H9 (cell line): Measurements from ENCODE around the gene AQP5. TPM values are rescaled to one million over a fixed set of nuclear protein-coding genes. Genes with fewer than 3 reads are reported as not detected.

Experiments
- DNase-seq: peaks from one replicate; pipeline ENCODE4 v3.0.0-alpha.2; 2017
- H2AFZ ChIP-seq: one replicate; pipeline ENCODE4 v1.6.1; 2013; ENCODE audit warnings: mild to moderate bottlenecking, low read length, control low read depth, moderate library complexity
- H2AK5ac ChIP-seq: 2 replicates; pipeline ENCODE4 v1.6.1; 2013; ENCODE audit warnings: low read length, control low read depth, mixed read lengths; ENCODE audit not compliant: insufficient read length
- H2BK120ac ChIP-seq: one replicate; pipeline ENCODE4 v1.6.1; 2013; ENCODE audit warnings: low read depth, mild to moderate bottlenecking, low read length, control low read depth, inconsistent platforms; ENCODE audit not compliant: poor library complexity, severe bottlenecking
- H2BK12ac ChIP-seq: 2 replicates; pipeline ENCODE4 v1.6.1; 2013; ENCODE audit warnings: low read length, control low read depth, mixed read lengths, low read depth; ENCODE audit not compliant: insufficient read length
- H2BK15ac ChIP-seq: 2 replicates; pipeline ENCODE4 v1.6.1; 2013; ENCODE audit warnings: low read depth, low read length, control low read depth
- H2BK20ac ChIP-seq: one replicate; pipeline ENCODE4 v1.6.1; 2013; ENCODE audit warnings: low read depth, mild to moderate bottlenecking, low read length, control low read depth, inconsistent platforms; ENCODE audit not compliant: poor library complexity, severe bottlenecking
- H2BK5ac ChIP-seq: 2 replicates; pipeline ENCODE4 v1.6.1; 2013; ENCODE audit warnings: low read length, control low read depth, mixed read lengths; ENCODE audit not compliant: insufficient read length
- H3K14ac ChIP-seq: 2 replicates; pipeline ENCODE4 v1.6.1; 2013; ENCODE audit warnings: low read length, control low read depth; ENCODE audit not compliant: insufficient read depth
- H3K18ac ChIP-seq: 2 replicates; pipeline ENCODE4 v1.6.1; 2013; ENCODE audit warnings: low read depth, mild to moderate bottlenecking, mixed read lengths, low read length, control low read depth; ENCODE audit not compliant: insufficient read length
- H3K23ac ChIP-seq: 2 replicates; pipeline ENCODE4 v1.6.1; 2013; ENCODE audit warnings: low read length, control low read depth, mixed read lengths, low read depth; ENCODE audit not compliant: insufficient read length
- H3K23me2 ChIP-seq: 2 replicates; pipeline ENCODE4 v1.6.1; 2013; ENCODE audit warnings: low read depth, mild to moderate bottlenecking, mixed read lengths, low read length, control low read depth; ENCODE audit not compliant: insufficient read length, poor library complexity, severe bottlenecking
- H3K27ac ChIP-seq: 2 replicates; pipeline ENCODE4 v1.5.1; 2013; ENCODE audit warnings: low read length, control low read depth, mixed read lengths, low read depth; ENCODE audit not compliant: insufficient read length
- H3K27me3 ChIP-seq: 2 replicates; pipeline ENCODE4 v1.6.1; 2013; ENCODE audit warnings: low read length, control low read depth, inconsistent platforms; ENCODE audit not compliant: insufficient read depth
- H3K4ac ChIP-seq: 2 replicates; pipeline ENCODE4 v1.6.1; 2013; ENCODE audit warnings: low read depth, mild to moderate bottlenecking, control low read depth, inconsistent platforms, low read length, moderate library complexity
- H3K4me1 ChIP-seq: 2 replicates; pipeline ENCODE4 v1.6.1; 2013; ENCODE audit warnings: low read length, control low read depth, inconsistent platforms; ENCODE audit not compliant: insufficient read depth
- H3K4me2 ChIP-seq: 2 replicates; pipeline ENCODE4 v1.6.1; 2013; ENCODE audit warnings: low read length, control low read depth, mixed read lengths; ENCODE audit not compliant: insufficient read length, insufficient read depth
- H3K56ac ChIP-seq: 2 replicates; pipeline ENCODE4 v1.6.1; 2013; ENCODE audit warnings: low read depth, mild to moderate bottlenecking, mixed read lengths, low read length, control low read depth; ENCODE audit not compliant: insufficient read length
- H3K79me1 ChIP-seq: 2 replicates; pipeline ENCODE4 v1.6.1; 2013; ENCODE audit warnings: low read depth, mild to moderate bottlenecking, moderate library complexity, low read length, control low read depth, inconsistent platforms; ENCODE audit not compliant: insufficient read depth, poor library complexity, severe bottlenecking
- H3K79me2 ChIP-seq: 2 replicates; pipeline ENCODE4 v1.6.1; 2013; ENCODE audit warnings: low read length, control low read depth, inconsistent platforms; ENCODE audit not compliant: insufficient read depth
- H3K9ac ChIP-seq: 2 replicates; pipeline ENCODE4 v1.6.1; 2013; ENCODE audit warnings: low read length, control low read depth, mixed read lengths; ENCODE audit not compliant: insufficient read length; ENCODE audit errors: extremely low read depth
- H3K9me3 ChIP-seq: one replicate; pipeline ENCODE4 v1.6.1; 2013; ENCODE audit warnings: low read depth, low read length, inconsistent platforms; ENCODE audit not compliant: control insufficient read depth
- H3T11ph ChIP-seq: one replicate; pipeline ENCODE4 v1.6.1; 2013; ENCODE audit warnings: mild to moderate bottlenecking, low read length, control low read depth, inconsistent platforms
- H4K20me1 ChIP-seq: one replicate; pipeline ENCODE4 v1.6.1; 2013; ENCODE audit not compliant: control insufficient read depth, insufficient read length, insufficient read depth
- H4K5ac ChIP-seq: 2 replicates; pipeline ENCODE4 v1.6.1; 2013; ENCODE audit warnings: low read depth, mild to moderate bottlenecking, mixed read lengths, low read length, control low read depth; ENCODE audit not compliant: insufficient read length
- H4K8ac ChIP-seq: replicated peaks from 2 replicates; pipeline ENCODE4 v1.6.1; 2013; ENCODE audit warnings: low read length, control low read depth, mixed read lengths, low read depth; ENCODE audit not compliant: insufficient read length
- H4K91ac ChIP-seq: 2 replicates; pipeline ENCODE4 v1.6.1; 2013; ENCODE audit warnings: low read depth, mild to moderate bottlenecking, moderate library complexity, mixed read lengths, low read length, control low read depth; ENCODE audit not compliant: insufficient read length
- H3K27ac Mint-ChIP-seq, 3 experiments: 2 replicates in 2 of 3; 3 replicates in 1 of 3; pipeline ENCODE4 v1.8.0; 2020 to 2021; ENCODE audit warnings: mixed read lengths in 3 of 3, mild to moderate bottlenecking in 1 of 3, moderate library complexity in 1 of 3
- H3K27me3 Mint-ChIP-seq: 2 replicates; pipeline ENCODE4 v1.8.0; 2021; ENCODE audit warnings: low read depth, mild to moderate bottlenecking, moderate library complexity, mixed read lengths
- H3K36me3 Mint-ChIP-seq, 3 experiments: 2 replicates in 2 of 3; 3 replicates in 1 of 3; pipeline ENCODE4 v1.8.0; 2020 to 2021; ENCODE audit warnings: low read depth in 3 of 3, mixed read lengths in 3 of 3; ENCODE audit not compliant: insufficient read depth in 1 of 3
- H3K4me1 Mint-ChIP-seq, 2 experiments: 2 replicates each; pipeline ENCODE4 v1.8.0; 2020; ENCODE audit warnings: mixed read lengths in 2 of 2
- H3K4me3 Mint-ChIP-seq, 2 experiments: 2 replicates in 1 of 2; 3 replicates in 1 of 2; pipeline ENCODE4 v1.8.0; 2020 to 2021; ENCODE audit warnings: mild to moderate bottlenecking in 2 of 2, mixed read lengths in 2 of 2, moderate library complexity in 1 of 2
- H3K9me3 Mint-ChIP-seq, 2 experiments: 2 replicates in 1 of 2; 3 replicates in 1 of 2; pipeline ENCODE4 v1.8.0; 2020; ENCODE audit warnings: mild to moderate bottlenecking in 2 of 2, mixed read lengths in 2 of 2, moderate library complexity in 1 of 2
- CTCF ChIP-seq: fragments of 200-600 bp; sonication (generic); conservative IDR thresholded peaks from 3 replicates; pipeline ENCODE4 v1.8.0; 2021; ENCODE audit warnings: antibody characterized with exemption, mild to moderate bottlenecking
- WGBS: extraction: QIAGEN DNeasy Blood & Tissue Kit; methylation state at CpG from one replicate; pipeline ENCODE4 v1.1.7; 2013; ENCODE audit warnings: missing lambda C conversion rate, low lambda C conversion rate, mixed read lengths; ENCODE audit not compliant: insufficient read length; ENCODE audit errors: extremely low coverage; 5-methylcytosine and 5-hydroxymethylcytosine counted together
- total RNA-seq: library from RNA; stranded (reverse); gene quantifications from 2 replicates; pipeline ENCODE4 v1.2.1, GENCODE V29; 2021

Gene AQP5
- total RNA-seq, 1 experiment from 2014 or later: 2.8 TPM

- Histone ChIP-seq H4K8ac (no peak overlapping the region), H4K5ac (no peak overlapping the region), H3K79me1 (no peaks in the 10 kb centered on the region), H2BK12ac (no peak overlapping the region), H2BK15ac (no peak overlapping the region), H3K4ac (no peak overlapping the region), H4K91ac (no peak overlapping the region), H3K4me2 (no peak overlapping the region), H3K9ac (no peak overlapping the region), H2AK5ac (no peak overlapping the region), H3K27ac (no peak overlapping the region), H2BK20ac (no peak overlapping the region), H3K23me2 (no peaks in the 10 kb centered on the region), H3K14ac (no peak overlapping the region), H3K4me1 (no peaks in the 10 kb centered on the region), H2BK5ac (no peak overlapping the region), H3K18ac (no peak overlapping the region), H4K20me1 (no peaks in the 10 kb centered on the region), H3K56ac (no peak overlapping the region), H3K23ac (no peak overlapping the region), H3K79me2 (no peaks in the 10 kb centered on the region), H2AFZ (no peak overlapping the region), H3T11ph (no peak overlapping the region), H3K27me3 (no peaks in the 10 kb centered on the region; the same call in 1 of the 2 replicates), H3K9me3 (no peaks in the 10 kb centered on the region), H2BK120ac (no peak overlapping the region)
- Mint-ChIP-seq H3K27me3 (peaks cover 3% of the 10 kb centered on the region; the same call in 1 of the 2 replicates), H3K4me1 (peaks cover 17 to 30% of the 10 kb centered on the region in 2 experiments), H3K27ac (no peak overlapping the region), H3K36me3 (no peaks in the 10 kb centered on the region), H3K9me3 (no peaks in the 10 kb centered on the region), H3K4me3 (no peak overlapping the region; a peak in 1 of 5 replicates)
- no peak for TF ChIP-seq CTCF
- DNase-seq: peak; percentile 61
- WGBS: no CpG with 5 or more reads among the region's 17 CpGs
These were observed 13.7 kb downstream of the AQP5 start for GRCh38 chr12:49975318-49975761.
